Uterus (tissue), 4 donors: ENCODE results near the gene UMODL1. TPM values are rescaled to one million over a fixed set of nuclear protein-coding genes. Genes with fewer than 3 reads are reported as not detected.
"Not testable (repeated sequence)": the region's sequence is repeated elsewhere in the genome, so short reads cannot be mapped to it uniquely, and the experiment has no call there.

Experiments
- DNase-seq, 2 donors: peaks; one replicate each; pipeline ENCODE4 v3.0.0-alpha.2; 2019 to 2020
- H3K27ac ChIP-seq, 2 donors: fragments of 200-600 bp; sonication (generic); 1 replicate in 1 of 2; 2 replicates in 1 of 2; pipeline ENCODE4 v1.5.1; 2016 to 2018
- H3K27me3 ChIP-seq, 2 donors: fragments of 200-600 bp; sonication (generic); one replicate each; pipeline ENCODE4 v1.5.1; 2018 to 2019; ENCODE audit warnings: control low read depth in 1 of 2
- H3K36me3 ChIP-seq, 2 donors: fragments of 200-600 bp; sonication (generic); one replicate each; pipeline ENCODE4 v1.5.1; 2019; ENCODE audit warnings: control low read depth in 1 of 2
- H3K4me1 ChIP-seq, 2 donors: fragments of 200-600 bp; sonication (generic); one replicate each; pipeline ENCODE4 v1.5.1; 2018 to 2019; ENCODE audit warnings: control low read depth in 1 of 2
- H3K4me3 ChIP-seq, 2 donors: fragments of 200-600 bp; sonication (generic); 1 replicate in 1 of 2; 2 replicates in 1 of 2; pipeline ENCODE4 v1.5.1; 2018 to 2019; ENCODE audit warnings: mild to moderate bottlenecking in 1 of 2
- H3K9me3 ChIP-seq, 2 donors: fragments of 200-600 bp; sonication (generic); one replicate each; pipeline ENCODE4 v1.5.1; 2019; ENCODE audit warnings: control low read depth in 1 of 2
- CTCF ChIP-seq, 4 experiments: fragments of 200-600 bp in 2 of 4; fragments of 450-650 bp in 2 of 4; sonication (generic) in 2 of 4; IDR thresholded peaks; one replicate each; pipeline ENCODE4 v1.5.1; 2016 to 2019; ENCODE audit warnings: antibody characterized with exemption in 4 of 4, mild to moderate bottlenecking in 2 of 4, moderate library complexity in 1 of 4
- POLR2A ChIP-seq, 2 donors: fragments of 450-650 bp; IDR thresholded peaks; one replicate each; pipeline ENCODE4 v1.6.1; 2016; ENCODE audit warnings: antibody characterized with exemption in 2 of 2, mild to moderate bottlenecking in 1 of 2, moderate library complexity in 1 of 2
- intact Hi-C: fragments of 100-400 bp; cut with DNase I; formaldehyde crosslinking; loops from one replicate; pipeline ENCODE4 v1.15.1; 2023; ENCODE audit warnings: low total_unique reads
- total RNA-seq, 4 donors: library from RNA; depleted of rRNA in 3 of 4; stranded (reverse); fragments of >200 nt in 3 of 4; gene quantifications; one replicate each; pipeline versions ENCODE4 v1.1.0 to v1.2.4, GENCODE V29; 2014 to 2023
- donor health status: DM: yes; HTN: yes; CAD: no.

Gene UMODL1
- total RNA-seq, 4 donors from 2014 or later, result not detected

- TF ChIP-seq POLR2A (IDR thresholded peaks at IDR 0.05) (no peak), CTCF (IDR thresholded peaks at IDR 0.05) (no peak)
- Histone ChIP-seq H3K4me3 (no peak overlapping the region), H3K27ac (no peak overlapping the region), H3K36me3 (no peaks in the 10 kb centered on the region), H3K4me1 (no peaks in the 10 kb centered on the region), H3K9me3 (no peaks in the 10 kb centered on the region), H3K27me3 (no peaks in the 10 kb centered on the region)
- intact Hi-C loops, result no loop called here
- DNase-seq, result no peak
These were observed 104.1 kb downstream of the UMODL1 start for GRCh38 chr21:42175110-42175710.

GRCh38 chr21:42176859-42177258, 105.7 kb downstream of the UMODL1 start:
- intact Hi-C loops, result no loop called here
- H3K27me3 ChIP-seq, result no peaks in the 10 kb centered on the region
- no peak for TF ChIP-seq CTCF (IDR thresholded peaks at IDR 0.05)
- no peaks in the 10 kb centered on the region for H3K36me3 ChIP-seq
- peak overlapping the region in 1 of 2 donors; percentile 21 for H3K27ac ChIP-seq
- no peak for DNase-seq
- H3K4me1 ChIP-seq, result no peaks in the 10 kb centered on the region
- H3K9me3 ChIP-seq, result no peaks in the 10 kb centered on the region
- H3K4me3 ChIP-seq, result no peak overlapping the region

GRCh38 chr21:42179316-42179715, 108.2 kb downstream of the UMODL1 start:
- H3K4me1 ChIP-seq, result no peaks in the 10 kb centered on the region
- H3K9me3 ChIP-seq, result no peaks in the 10 kb centered on the region
- no peaks in the 10 kb centered on the region for H3K27me3 ChIP-seq
- no peaks in the 10 kb centered on the region for H3K36me3 ChIP-seq
- intact Hi-C loops, result no loop called here
- no peak overlapping the region for H3K27ac ChIP-seq
- no peak for DNase-seq
- no peak overlapping the region for H3K4me3 ChIP-seq
- TF ChIP-seq POLR2A (IDR thresholded peaks at IDR 0.05), result no peak
- no peak for TF ChIP-seq CTCF (IDR thresholded peaks at IDR 0.05)

GRCh38 chr21:42180001-42180400, 108.9 kb downstream of the UMODL1 start:
- DNase-seq, H3K4me1 ChIP-seq, H3K27me3 ChIP-seq, intact Hi-C loops, H3K9me3 ChIP-seq, H3K36me3 ChIP-seq, H3K4me3 ChIP-seq, H3K27ac ChIP-seq: not testable (repeated sequence)

GRCh38 chr21:42182713-42183371, 111.7 kb downstream of the UMODL1 start:
- H3K9me3 ChIP-seq, result no peaks in the 10 kb centered on the region
- intact Hi-C loops, result no loop called here
- no peak overlapping the region for H3K27ac ChIP-seq
- no peaks in the 10 kb centered on the region for H3K4me1 ChIP-seq
- H3K27me3 ChIP-seq, result no peaks in the 10 kb centered on the region
- H3K36me3 ChIP-seq, result no peaks in the 10 kb centered on the region
- H3K4me3 ChIP-seq, result no peak overlapping the region
- DNase-seq, result no peak
- TF ChIP-seq POLR2A (IDR thresholded peaks at IDR 0.05) (no peak), CTCF (IDR thresholded peaks at IDR 0.05) (no peak)
